Measurements from ENCODE around the gene LZTR1. TPM values are rescaled to one million over a fixed set of nuclear protein-coding genes. Genes with fewer than 3 reads are reported as not detected.
"Not testable (repeated sequence)": the region's sequence is repeated elsewhere in the genome, so short reads cannot be mapped to it uniquely, and the experiment has no call there.

Gene LZTR1
- total RNA-seq (2014; rRNA removed): 41.0 and 49.3 TPM in 2 replicates
- Bru-seq, nascent RNA: percentile 57 among the genes with signal in this experiment
- BruChase-seq, experiment 1, labeled RNA remaining after a 6-hour chase: percentile 75 among the genes with signal in this experiment
- percentile 70 among the genes with signal in this experiment for BruChase-seq, experiment 2, labeled RNA remaining after a 2-hour chase
- long read RNA-seq, full-length matches to known transcripts: 12 of 53 reads
- long read RNA-seq, partial matches to known transcripts: 31 of 53 reads
- long read RNA-seq, other reads (novel, unspliced or antisense): 10 of 53 reads

DNA sequence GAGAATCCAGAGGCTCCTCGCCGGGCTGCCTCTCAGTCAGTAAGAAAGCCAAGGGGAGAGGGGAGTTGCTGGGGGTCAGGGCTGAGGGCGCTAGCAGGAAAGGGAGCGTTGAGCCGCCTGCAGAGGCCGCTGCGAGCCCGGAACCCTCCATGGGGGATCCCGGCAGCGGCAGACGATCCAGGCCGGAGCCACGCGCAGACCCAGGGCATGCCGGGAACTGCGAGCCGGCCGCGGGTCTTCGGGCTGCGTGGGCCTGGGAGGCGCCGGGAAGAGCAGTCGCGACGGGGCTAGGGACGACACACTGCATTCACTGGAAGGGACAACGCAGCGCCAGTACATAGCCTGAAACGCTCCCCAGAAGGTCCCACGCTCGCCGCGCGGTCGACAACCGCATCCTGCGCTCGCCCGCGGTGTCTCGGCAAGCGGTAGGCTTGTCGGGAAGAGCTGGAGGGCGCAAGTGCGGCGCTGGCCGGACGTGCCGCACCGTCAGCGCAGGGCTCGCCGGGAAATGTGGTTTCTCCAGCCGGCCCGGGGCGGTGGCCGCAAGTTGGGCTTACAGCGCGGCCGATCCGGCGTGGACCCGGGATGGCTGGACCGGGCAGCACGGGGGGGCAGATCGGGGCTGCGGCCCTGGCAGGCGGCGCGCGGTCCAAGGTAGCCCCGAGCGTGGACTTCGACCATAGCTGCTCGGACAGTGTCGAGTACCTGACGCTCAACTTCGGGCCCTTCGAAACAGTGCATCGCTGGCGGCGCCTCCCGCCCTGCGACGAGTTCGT, at the start of gene LZTR1:
LZTR1 (plus strand) TSS at position 511 of the 776 bp plus-strand sequence; CDS start at position 586, 75 bp downstream.
- no peak for TF ChIP-seq EZH2phosphoT487 (IDR thresholded peaks at IDR 0.05; ENCODE audit: borderline replicate concordance, low read length)
- TF ChIP-seq, protein P1, sequence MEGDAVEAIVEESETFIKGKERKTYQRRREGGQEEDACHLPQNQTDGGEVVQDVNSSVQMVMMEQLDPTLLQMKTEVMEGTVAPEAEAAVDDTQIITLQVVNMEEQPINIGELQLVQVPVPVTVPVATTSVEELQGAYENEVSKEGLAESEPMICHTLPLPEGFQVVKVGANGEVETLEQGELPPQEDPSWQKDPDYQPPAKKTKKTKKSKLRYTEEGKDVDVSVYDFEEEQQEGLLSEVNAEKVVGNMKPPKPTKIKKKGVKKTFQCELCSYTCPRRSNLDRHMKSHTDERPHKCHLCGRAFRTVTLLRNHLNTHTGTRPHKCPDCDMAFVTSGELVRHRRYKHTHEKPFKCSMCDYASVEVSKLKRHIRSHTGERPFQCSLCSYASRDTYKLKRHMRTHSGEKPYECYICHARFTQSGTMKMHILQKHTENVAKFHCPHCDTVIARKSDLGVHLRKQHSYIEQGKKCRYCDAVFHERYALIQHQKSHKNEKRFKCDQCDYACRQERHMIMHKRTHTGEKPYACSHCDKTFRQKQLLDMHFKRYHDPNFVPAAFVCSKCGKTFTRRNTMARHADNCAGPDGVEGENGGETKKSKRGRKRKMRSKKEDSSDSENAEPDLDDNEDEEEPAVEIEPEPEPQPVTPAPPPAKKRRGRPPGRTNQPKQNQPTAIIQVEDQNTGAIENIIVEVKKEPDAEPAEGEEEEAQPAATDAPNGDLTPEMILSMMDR (conservative IDR thresholded peaks at IDR 0.05; ENCODE audit: low read depth, low read length): peak; percentile 56
- TF ChIP-seq EZH2 (IDR thresholded peaks at IDR 0.05; ENCODE audit: low read length, unreplicated experiment): no peak
- ChIA-PET POLR2A (ENCODE audit: unreplicated experiment) (interaction anchor here (0.6 kb wide), 1 partner anchor 33 kb away, joined by 6 read pairs; no protein-coding TSS in a partner anchor), CTCF (interaction anchor here (0.6 kb wide), 2 partner anchors 96 to 277 kb away, joined by 4 read pairs; no protein-coding TSS in a partner anchor)
- ATAC-seq (peak; percentile 96), DNase-seq (peak; percentile 67)
- Histone ChIP-seq H3K36me3 (ENCODE audit: low read depth, low read length) (no peaks in the 10 kb centered on the region; the same call in 1 of the 2 replicates), H3K9me2 (replicated peaks; ENCODE audit: low read length) (no peaks in the 10 kb centered on the region), H2AFZ (ENCODE audit: low read length) (peak within 1 kb of the TSS; percentile 89), H3K9me3 (ENCODE audit: low read length) (no peaks in the 10 kb centered on the region), H3K27me3 (ENCODE audit: low read length) (no peaks in the 10 kb centered on the region), H3K4me2 (ENCODE audit: low read length) (peak within 1 kb of the TSS; percentile 99), H4K20me1 (ENCODE audit: low read length) (no peaks in the 10 kb centered on the region), H3F3A (ENCODE audit: low read length, unreplicated experiment) (no peaks in the 10 kb centered on the region), H3K4me3 (ENCODE audit: low read length) (peak within 1 kb of the TSS; percentile 80), H3K79me2 (ENCODE audit: low read length) (peaks cover 16% of the 10 kb centered on the region), H3K27ac (ENCODE audit: low read length) (peak within 1 kb of the TSS; percentile 47), H3K9ac (ENCODE audit: low read length) (peak within 1 kb of the TSS; percentile 88), H3K4me1 (ENCODE audit: insufficient read depth, low read length) (peaks cover 13% of the 10 kb centered on the region)
- no TSS peak for BruUV-seq (replicated peaks)
- intact Hi-C loops (cut with micrococcal nuclease): loop anchor here (1.0 kb wide), 1 partner anchor 97 kb away; no protein-coding TSS in a partner anchor

- Histone ChIP-seq H3K4me2 (ENCODE audit: low read length) (no peak overlapping the region), H4K20me1 (ENCODE audit: low read length) (peaks cover 46% of the 10 kb centered on the region), H3K79me2 (ENCODE audit: low read length) (peaks cover 94% of the 10 kb centered on the region), H3K9ac (ENCODE audit: low read length) (no peak overlapping the region), H2AFZ (ENCODE audit: low read length) (no peak overlapping the region), H3K9me2 (replicated peaks; ENCODE audit: low read length) (no peaks in the 10 kb centered on the region), H3K36me3 (ENCODE audit: low read depth, low read length) (peaks cover 6% of the 10 kb centered on the region), H3K27me3 (ENCODE audit: low read length) (no peaks in the 10 kb centered on the region), H3K27ac (ENCODE audit: low read length) (no peak overlapping the region), H3K4me1 (ENCODE audit: insufficient read depth, low read length) (no peaks in the 10 kb centered on the region), H3K4me3 (ENCODE audit: low read length) (no peak overlapping the region), H3F3A (ENCODE audit: low read length, unreplicated experiment) (no peaks in the 10 kb centered on the region), H3K9me3 (ENCODE audit: low read length) (no peaks in the 10 kb centered on the region)
- ChIA-PET POLR2A (ENCODE audit: unreplicated experiment) (no interaction called here), CTCF (no interaction called here)
- DNase-seq (no peak), ATAC-seq (no peak)
- TF ChIP-seq, protein P1 (conservative IDR thresholded peaks at IDR 0.05; ENCODE audit: low read depth, low read length): no peak
- TF ChIP-seq EZH2phosphoT487 (IDR thresholded peaks at IDR 0.05; ENCODE audit: borderline replicate concordance, low read length): no peak
- TF ChIP-seq EZH2 (IDR thresholded peaks at IDR 0.05; ENCODE audit: low read length, unreplicated experiment): no peak
- intact Hi-C loops (cut with micrococcal nuclease): no loop called here
- BruUV-seq (replicated peaks): TSS peak; percentile 22
Measured at GRCh38 chr22:20933910-20934309, 48.2 kb upstream of the LZTR1 start.

DNA sequence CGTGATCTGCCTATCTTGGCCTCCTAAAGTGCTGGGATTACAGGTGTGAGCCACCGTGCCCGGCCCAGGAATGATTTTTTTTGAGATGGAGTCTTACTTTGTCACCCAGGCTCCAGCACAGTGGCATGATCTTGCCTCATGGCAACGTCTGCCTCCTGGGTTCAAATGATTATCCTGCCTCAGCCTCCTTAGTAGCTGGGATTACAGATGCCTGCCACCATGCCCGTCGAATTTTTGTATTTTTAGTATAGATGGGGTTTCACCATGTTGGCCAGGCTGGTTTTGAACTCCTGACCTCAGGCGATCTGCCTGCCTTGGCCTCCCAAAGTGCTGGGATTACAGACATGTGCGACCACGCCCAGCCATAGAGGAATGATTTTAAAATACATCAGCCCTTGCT, 47.0 kb upstream of the LZTR1 start:
- H3K4me3 ChIP-seq (ENCODE audit: low read length); H3K9ac ChIP-seq (ENCODE audit: low read length); H3K4me1 ChIP-seq (ENCODE audit: insufficient read depth, low read length); intact Hi-C loops (cut with micrococcal nuclease); DNase-seq; H3K4me2 ChIP-seq (ENCODE audit: low read length); POLR2A ChIA-PET (ENCODE audit: unreplicated experiment); H3F3A ChIP-seq (ENCODE audit: low read length, unreplicated experiment); BruUV-seq (replicated peaks); H3K36me3 ChIP-seq (ENCODE audit: low read depth, low read length); H2AFZ ChIP-seq (ENCODE audit: low read length); H3K9me3 ChIP-seq (ENCODE audit: low read length); CTCF ChIA-PET; ATAC-seq; H3K27ac ChIP-seq (ENCODE audit: low read length); H3K27me3 ChIP-seq (ENCODE audit: low read length); H3K9me2 ChIP-seq (replicated peaks; ENCODE audit: low read length): not testable (repeated sequence)
- Histone ChIP-seq H4K20me1 (ENCODE audit: low read length) (peaks cover 44% of the 10 kb centered on the region), H3K79me2 (ENCODE audit: low read length) (peaks cover 97% of the 10 kb centered on the region)

GRCh38 chr22:20935780-20936539, 46.1 kb upstream of the LZTR1 start:
- CTCF ChIA-PET; H3K27me3 ChIP-seq (ENCODE audit: low read length); H3K4me2 ChIP-seq (ENCODE audit: low read length); intact Hi-C loops (cut with micrococcal nuclease); H3K27ac ChIP-seq (ENCODE audit: low read length); H3K4me1 ChIP-seq (ENCODE audit: insufficient read depth, low read length); H3K9me3 ChIP-seq (ENCODE audit: low read length); DNase-seq; H2AFZ ChIP-seq (ENCODE audit: low read length); H3K36me3 ChIP-seq (ENCODE audit: low read depth, low read length); ATAC-seq; H3K9ac ChIP-seq (ENCODE audit: low read length); BruUV-seq (replicated peaks); H3K9me2 ChIP-seq (replicated peaks; ENCODE audit: low read length); H3F3A ChIP-seq (ENCODE audit: low read length, unreplicated experiment); H3K4me3 ChIP-seq (ENCODE audit: low read length): not testable (repeated sequence)
- POLR2A ChIA-PET (ENCODE audit: unreplicated experiment): interaction anchor here (0.6 kb wide), 1 partner anchor 116 kb away, joined by 3 read pairs; no protein-coding TSS in a partner anchor
- H3K79me2 ChIP-seq (ENCODE audit: low read length): peaks cover 97% of the 10 kb centered on the region
- peaks cover 48% of the 10 kb centered on the region for H4K20me1 ChIP-seq (ENCODE audit: low read length)

Measured in PC-3 (cell line).